Measurements from ENCODE around the gene EMD.

EMD gene

GRCh38 chrX:154403192-154403591 is 24.1 kb downstream of the EMD start:
- no peak for TF ChIP-seq CTCF (IDR thresholded peaks at IDR 0.05)

DNA sequence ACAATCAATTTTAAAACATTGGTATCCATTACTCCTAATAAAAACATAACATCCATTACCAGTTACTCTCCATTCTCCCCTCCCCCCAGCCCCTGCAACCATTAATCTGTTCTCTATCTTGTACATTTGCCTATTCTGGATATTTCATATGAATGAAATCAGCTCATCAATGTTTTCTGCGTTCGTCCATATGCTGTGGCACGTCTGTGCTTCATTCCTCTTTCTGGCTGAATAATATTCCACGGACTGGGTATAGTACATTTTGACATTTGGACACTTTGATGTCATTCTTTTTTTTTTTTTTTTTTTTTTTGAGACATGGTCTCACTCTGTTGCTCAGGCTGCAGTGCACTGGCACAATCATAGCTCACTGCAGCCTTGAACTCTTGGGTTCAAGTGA is 24.8 kb downstream of the EMD start:
- no peak for TF ChIP-seq CTCF (IDR thresholded peaks at IDR 0.05)

- TF ChIP-seq CTCF (IDR thresholded peaks at IDR 0.05): no peak
Measured at GRCh38 chrX:154404625-154405192, 25.6 kb downstream of the EMD start.

GRCh38 chrX:154408659-154409221 is 29.6 kb downstream of the EMD start:
- TF ChIP-seq CTCF (IDR thresholded peaks at IDR 0.05): no peak

DNA sequence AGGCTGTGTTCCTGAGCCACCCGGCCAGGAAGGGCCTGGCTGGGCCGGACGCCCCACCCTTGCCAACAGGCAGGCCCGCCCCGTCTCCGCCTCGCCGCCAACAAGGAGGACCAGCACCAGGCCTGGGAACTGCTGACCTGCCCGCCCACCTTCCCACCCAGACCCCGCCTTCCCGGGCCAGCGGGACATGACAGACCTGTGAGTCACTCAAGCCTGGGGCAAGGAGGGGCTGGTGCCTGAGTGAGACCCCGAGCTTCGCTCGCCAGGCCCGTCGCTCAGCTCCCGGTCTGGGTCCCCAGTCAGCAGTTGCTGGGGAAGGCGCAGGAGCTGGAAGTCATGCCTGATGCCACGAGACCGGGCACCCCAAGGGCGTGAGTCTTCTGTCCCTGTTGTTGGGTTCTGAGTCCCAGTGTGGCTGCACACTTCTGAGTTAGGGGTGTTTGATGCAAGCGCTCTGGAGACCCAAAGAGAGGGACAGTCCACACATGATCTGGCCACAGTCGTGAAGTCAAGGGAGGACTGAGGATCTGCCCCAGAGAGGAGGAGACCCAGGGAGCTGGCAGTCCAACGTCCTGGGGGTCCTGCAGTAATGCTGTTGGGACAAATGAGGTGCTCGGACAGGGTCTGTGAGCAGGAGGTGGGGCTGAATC is 30.3 kb downstream of the EMD start, which contains the start of gene DNASE1L1:
DNASE1L1 (minus strand) TSS at position 33 of the 650 bp plus-strand sequence. CDS start 3,686 bp downstream, outside the sequence.
- TF ChIP-seq CTCF (IDR thresholded peaks at IDR 0.05): no peak

GRCh38 chrX:154411981-154412340 is 32.9 kb downstream of the EMD start:
- no peak for TF ChIP-seq CTCF (IDR thresholded peaks at IDR 0.05)

- no peak for TF ChIP-seq CTCF (IDR thresholded peaks at IDR 0.05)
Measured at GRCh38 chrX:154412468-154412867, 33.4 kb downstream of the EMD start.

Data from LNCAP (cell line).